Measurements from ENCODE around the gene TMEM219. TPM values are rescaled to one million over a fixed set of nuclear protein-coding genes. Genes with fewer than 3 reads are reported as not detected.

TMEM219 gene
- total and polyA plus RNA-seq, 10 of the 15 experiments (the other 5 are each of a cell fraction or from before 2014, with no cell fraction given) = 33.6 to 74.6 (median 56.5) TPM

GRCh38 chr16:29916979-29917378 lies 44.9 kb upstream of the TMEM219 start:
- ChIA-PET CTCF (interaction anchor here (0.6 to 2.5 kb wide), 6 partner anchors 9 to 115 kb away, joined by 3 to 7 read pairs (median 4); partner anchors contain the start of genes KCTD13 and TMEM219), POLR2A (interaction anchor here (0.6 to 1.7 kb wide), 2 partner anchors 9 to 18 kb away, joined by 3 to 11 read pairs; partner anchors contain the start of genes KCTD13 and SEZ6L2), SMC1A (ENCODE audit: uncharacterized antibody, unreplicated experiment) (interaction anchor here (1.4 to 2.0 kb wide), 2 partner anchors 9 to 17 kb away, joined by 4 to 5 read pairs; partner anchors contain the start of genes ASPHD1 and KCTD13), RAD21 (ENCODE audit: unreplicated experiment) (no interaction called here)
- H4K20me1 ChIP-seq (ENCODE audit: control insufficient read depth, insufficient read depth) = no peaks in the 10 kb centered on the region
- ATAC-seq (no peak), DNase-seq (ENCODE audit: low read depth, low spot score) (no peak), FAIRE-seq (no peak)
- in situ Hi-C loops (cut with MboI) (no loop called here), intact Hi-C loops (cut with micrococcal nuclease; ENCODE audit: unreplicated experiment) (no loop called here)
- H3K27me3 ChIP-seq (replicated peaks in 1 of 2; ENCODE audit: control insufficient read depth in 2 of 2, insufficient read depth in 2 of 2, low read length in 1 of 2) = no peaks in the 10 kb centered on the region
- no peak overlapping the region for H3K9ac ChIP-seq (ENCODE audit: control insufficient read depth, insufficient read depth, low read length)
- no peaks in the 10 kb centered on the region for H3K79me2 ChIP-seq (ENCODE audit: control insufficient read depth, insufficient read depth, low read length)
- no peak overlapping the region for H3K4me3 ChIP-seq
- no peak overlapping the region for H2AFZ ChIP-seq (ENCODE audit: control insufficient read depth, low read depth, low read length)
- no peak overlapping the region for H3K27ac ChIP-seq (ENCODE audit: control insufficient read depth, insufficient read depth)
- peaks cover 0 to 2% of the 10 kb centered on the region in 2 experiments; a peak in 2 of 4 replicates for H3K36me3 ChIP-seq (ENCODE audit: control insufficient read depth in 2 of 2, insufficient read depth in 2 of 2, low read length in 1 of 2)
- no peak overlapping the region for H3K4me2 ChIP-seq (ENCODE audit: control insufficient read depth, insufficient read depth)
- no peaks in the 10 kb centered on the region for H3K4me1 ChIP-seq (ENCODE audit: control insufficient read depth, insufficient read depth, low read length)
- 100% methylated on average over 1 of the region's 1 CpG for WGBS (ENCODE audit: insufficient coverage, insufficient replicate concordance, low lambda C conversion rate, missing lambda C conversion rate)
- H3K9me3 ChIP-seq (replicated peaks; ENCODE audit: control insufficient read depth, insufficient read depth, low read length) = no peaks in the 10 kb centered on the region
- no TSS peak for BruUV-seq (replicated peaks)
- TF ChIP-seq TCF12 (IDR thresholded peaks at IDR 0.05; ENCODE audit: low read depth, low read length) (no peak), BHLHE40 (IDR thresholded peaks at IDR 0.05; ENCODE audit: borderline replicate concordance in 1 of 2, low read depth in 2 of 2, low read length in 1 of 2) (no peak), HSF1 (IDR thresholded peaks at IDR 0.05; ENCODE audit: low read depth, low read length) (no peak), CBX5 (IDR thresholded peaks at IDR 0.05; ENCODE audit: low read depth) (no peak), NRF1 (conservative IDR thresholded peaks at IDR 0.05; ENCODE audit: low read depth, low read length) (no peak), BCL3 (IDR thresholded peaks at IDR 0.05; ENCODE audit: borderline replicate concordance, insufficient read depth, low read depth, low read length, poor library complexity, severe bottlenecking) (no peak), ATF7 (IDR thresholded peaks at IDR 0.05; ENCODE audit: low read depth) (no peak), CEBPZ (IDR thresholded peaks at IDR 0.05; ENCODE audit: low read depth, low read length) (no peak), BRCA1 (IDR thresholded peaks at IDR 0.05; ENCODE audit: low read depth, low read length) (no peak), EED (IDR thresholded peaks at IDR 0.05; ENCODE audit: low read depth) (no peak), RCOR1 (conservative IDR thresholded peaks at IDR 0.05; ENCODE audit: low read depth, low read length) (no peak), STAT3 (IDR thresholded peaks at IDR 0.05; ENCODE audit: low read depth, low read length) (no peak), MTA3 (IDR thresholded peaks at IDR 0.05; ENCODE audit: borderline replicate concordance, low read length) (no peak), ZNF592 (IDR thresholded peaks at IDR 0.05) (no peak)

Measured in GM12878 (cell line).